ENCODE data around the gene CLEC16A. TPM values are rescaled to one million over a fixed set of nuclear protein-coding genes. Genes with fewer than 3 reads are reported as not detected.

CLEC16A gene
- total RNA-seq, 1 donor from 2014 or later, result 7.8 TPM

DNA sequence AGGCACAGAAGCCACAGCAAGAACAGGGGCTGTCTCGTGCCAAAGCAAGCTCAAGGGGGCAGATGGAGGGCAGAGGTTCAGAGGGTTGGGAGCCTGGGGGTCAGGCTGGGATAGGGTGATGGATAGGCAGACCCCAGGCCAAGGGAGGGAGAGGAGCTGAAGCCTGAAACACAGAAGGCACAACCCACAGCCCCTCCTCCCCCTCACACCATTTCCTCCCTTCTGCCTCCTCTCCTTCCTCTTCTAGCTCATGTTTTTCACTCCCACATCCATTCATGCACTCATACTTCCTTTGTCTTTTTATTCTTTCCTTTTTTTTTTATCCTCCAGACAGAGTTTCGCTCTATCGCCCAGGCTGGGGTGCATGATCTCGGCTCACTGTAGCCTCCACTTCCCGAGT is 250.5 kb downstream of the CLEC16A start:
- H3F3A ChIP-seq (ENCODE audit: low read depth), result no peaks in the 10 kb centered on the region
- no peak overlapping the region for H3K4me3 ChIP-seq
- H3K9ac ChIP-seq, result no peak overlapping the region
- no peaks in the 10 kb centered on the region for H3K36me3 Mint-ChIP-seq
- no peak overlapping the region for H3K27ac ChIP-seq
- no peak for DNase-seq (ENCODE audit: low spot score)
- H3K9me3 Mint-ChIP-seq, result no peaks in the 10 kb centered on the region
- no peak overlapping the region for H3K4me3 Mint-ChIP-seq
- no peaks in the 10 kb centered on the region for H3K79me2 ChIP-seq (ENCODE audit: low read depth)
- no peaks in the 10 kb centered on the region for H3K36me3 ChIP-seq
- H3K9me3 ChIP-seq (ENCODE audit: low read depth), result no peaks in the 10 kb centered on the region
- no peak overlapping the region for H2AFZ ChIP-seq (replicated peaks)
- TF ChIP-seq EZH2phosphoT487 (IDR thresholded peaks at IDR 0.05) (no peak), EZH2 (IDR thresholded peaks at IDR 0.05) (no peak)
- TF ChIP-seq, protein P1, sequence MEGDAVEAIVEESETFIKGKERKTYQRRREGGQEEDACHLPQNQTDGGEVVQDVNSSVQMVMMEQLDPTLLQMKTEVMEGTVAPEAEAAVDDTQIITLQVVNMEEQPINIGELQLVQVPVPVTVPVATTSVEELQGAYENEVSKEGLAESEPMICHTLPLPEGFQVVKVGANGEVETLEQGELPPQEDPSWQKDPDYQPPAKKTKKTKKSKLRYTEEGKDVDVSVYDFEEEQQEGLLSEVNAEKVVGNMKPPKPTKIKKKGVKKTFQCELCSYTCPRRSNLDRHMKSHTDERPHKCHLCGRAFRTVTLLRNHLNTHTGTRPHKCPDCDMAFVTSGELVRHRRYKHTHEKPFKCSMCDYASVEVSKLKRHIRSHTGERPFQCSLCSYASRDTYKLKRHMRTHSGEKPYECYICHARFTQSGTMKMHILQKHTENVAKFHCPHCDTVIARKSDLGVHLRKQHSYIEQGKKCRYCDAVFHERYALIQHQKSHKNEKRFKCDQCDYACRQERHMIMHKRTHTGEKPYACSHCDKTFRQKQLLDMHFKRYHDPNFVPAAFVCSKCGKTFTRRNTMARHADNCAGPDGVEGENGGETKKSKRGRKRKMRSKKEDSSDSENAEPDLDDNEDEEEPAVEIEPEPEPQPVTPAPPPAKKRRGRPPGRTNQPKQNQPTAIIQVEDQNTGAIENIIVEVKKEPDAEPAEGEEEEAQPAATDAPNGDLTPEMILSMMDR (IDR thresholded peaks at IDR 0.05), result no peak
- H3K27me3 Mint-ChIP-seq (ENCODE audit: insufficient read depth, low read depth), result peaks cover 8% of the 10 kb centered on the region
- H3K27me3 ChIP-seq, result no peaks in the 10 kb centered on the region
- H4K20me1 ChIP-seq (ENCODE audit: low read depth), result no peaks in the 10 kb centered on the region
- H3K4me1 ChIP-seq, result no peaks in the 10 kb centered on the region
- H3K4me1 Mint-ChIP-seq, result no peaks in the 10 kb centered on the region
- H3K27ac Mint-ChIP-seq, result peak overlapping the region; percentile 81
- H3K4me2 ChIP-seq, result no peak overlapping the region

DNA sequence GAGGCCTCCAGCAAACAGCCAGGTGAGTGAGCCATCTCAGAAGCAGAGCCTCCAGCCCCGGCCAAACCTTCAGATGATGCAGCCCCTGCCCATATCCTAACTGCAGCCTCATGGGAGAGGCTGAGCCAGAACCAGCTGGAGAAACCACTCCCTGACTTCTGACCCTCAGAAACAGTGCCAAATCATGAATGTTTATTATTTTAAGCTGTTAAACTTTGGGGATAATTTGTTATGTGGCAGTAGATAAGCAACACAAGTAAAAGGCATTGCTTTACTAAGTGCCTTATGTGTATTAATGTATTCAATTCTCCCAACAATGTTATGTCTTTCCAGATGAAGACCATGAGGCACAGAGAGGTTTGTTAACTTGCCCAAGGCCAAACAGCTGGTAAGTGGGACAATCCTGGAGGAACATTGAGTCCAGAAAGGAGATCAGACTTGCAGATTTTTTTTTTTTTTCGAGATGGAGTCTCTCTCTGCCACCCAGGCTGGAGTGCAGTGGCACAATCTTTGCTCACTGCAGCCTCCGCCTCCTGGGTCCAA is 252.0 kb downstream of the CLEC16A start:
- Histone ChIP-seq H3K4me1 (peaks cover 9% of the 10 kb centered on the region), H3K9me3 (ENCODE audit: low read depth) (no peaks in the 10 kb centered on the region), H3K79me2 (ENCODE audit: low read depth) (no peaks in the 10 kb centered on the region), H3K4me3 (no peak overlapping the region), H3K9ac (no peak overlapping the region), H4K20me1 (ENCODE audit: low read depth) (no peaks in the 10 kb centered on the region), H3K36me3 (no peaks in the 10 kb centered on the region), H2AFZ (replicated peaks) (no peak overlapping the region), H3F3A (ENCODE audit: low read depth) (no peaks in the 10 kb centered on the region), H3K4me2 (no peak overlapping the region), H3K27me3 (no peaks in the 10 kb centered on the region), H3K27ac (no peak overlapping the region)
- Mint-ChIP-seq H3K36me3 (no peaks in the 10 kb centered on the region), H3K27ac (no peak overlapping the region), H3K4me1 (peaks cover 8% of the 10 kb centered on the region), H3K4me3 (no peak overlapping the region), H3K9me3 (no peaks in the 10 kb centered on the region), H3K27me3 (ENCODE audit: insufficient read depth, low read depth) (peaks cover 13% of the 10 kb centered on the region)
- no peak for TF ChIP-seq EZH2 (IDR thresholded peaks at IDR 0.05)
- TF ChIP-seq, protein P1 (IDR thresholded peaks at IDR 0.05), result no peak
- no peak for TF ChIP-seq EZH2phosphoT487 (IDR thresholded peaks at IDR 0.05)
- DNase-seq (ENCODE audit: low spot score), result no peak

DNA sequence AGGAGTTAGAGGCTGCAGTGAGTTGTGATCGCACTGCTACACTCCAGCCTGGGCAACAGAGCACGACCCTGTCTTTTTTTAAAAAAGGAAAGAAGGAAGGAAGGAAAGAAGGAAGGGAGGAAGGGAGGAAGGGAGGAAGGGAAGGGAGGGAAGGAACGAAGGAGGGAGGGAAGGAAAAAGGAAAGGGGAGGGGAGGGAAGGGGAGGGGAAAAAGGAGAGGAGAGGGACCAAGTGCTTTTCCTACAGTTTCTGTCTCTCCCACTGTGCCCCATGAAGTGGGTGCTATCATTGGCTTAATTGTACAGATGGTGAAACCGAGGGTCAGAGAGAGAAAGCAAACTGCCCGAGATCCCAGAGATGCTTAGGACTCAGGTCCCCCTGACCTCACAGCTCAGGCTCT is 254.0 kb downstream of the CLEC16A start:
- no peak overlapping the region for H3K4me2 ChIP-seq
- H2AFZ ChIP-seq (replicated peaks), result no peak overlapping the region
- no peaks in the 10 kb centered on the region for H3K36me3 ChIP-seq
- no peak for DNase-seq (ENCODE audit: low spot score)
- peak overlapping the region; percentile 21 for H3K27ac Mint-ChIP-seq
- H3K79me2 ChIP-seq (ENCODE audit: low read depth), result no peaks in the 10 kb centered on the region
- no peak overlapping the region for H3K27ac ChIP-seq
- no peaks in the 10 kb centered on the region for H3K9me3 Mint-ChIP-seq
- peaks cover 24% of the 10 kb centered on the region for H3K4me1 Mint-ChIP-seq
- H3K4me3 ChIP-seq, result no peak overlapping the region
- no peak overlapping the region for H3K9ac ChIP-seq
- H3K27me3 Mint-ChIP-seq (ENCODE audit: insufficient read depth, low read depth), result peaks cover 20% of the 10 kb centered on the region
- no peaks in the 10 kb centered on the region for H3K9me3 ChIP-seq (ENCODE audit: low read depth)
- H3K4me3 Mint-ChIP-seq, result no peak overlapping the region
- no peaks in the 10 kb centered on the region for H3K36me3 Mint-ChIP-seq
- H3K4me1 ChIP-seq, result peaks cover 26% of the 10 kb centered on the region
- H4K20me1 ChIP-seq (ENCODE audit: low read depth), result no peaks in the 10 kb centered on the region
- no peaks in the 10 kb centered on the region for H3K27me3 ChIP-seq
- no peaks in the 10 kb centered on the region for H3F3A ChIP-seq (ENCODE audit: low read depth)
- TF ChIP-seq EZH2 (IDR thresholded peaks at IDR 0.05) (no peak), EZH2phosphoT487 (IDR thresholded peaks at IDR 0.05) (no peak)
- TF ChIP-seq, protein P1 (IDR thresholded peaks at IDR 0.05), result no peak
